Measurements from ENCODE around the gene TMEM178B. TPM values are rescaled to one million over a fixed set of nuclear protein-coding genes. Genes with fewer than 3 reads are reported as not detected.
A peak's percentile ranks its signal among the peaks of the same experiment; 100 is the strongest.

Gene TMEM178B
- polyA plus RNA-seq, 2 of the 4 experiments (the other 2 are of a cell fraction) = 0.88 to 0.93 TPM

DNA sequence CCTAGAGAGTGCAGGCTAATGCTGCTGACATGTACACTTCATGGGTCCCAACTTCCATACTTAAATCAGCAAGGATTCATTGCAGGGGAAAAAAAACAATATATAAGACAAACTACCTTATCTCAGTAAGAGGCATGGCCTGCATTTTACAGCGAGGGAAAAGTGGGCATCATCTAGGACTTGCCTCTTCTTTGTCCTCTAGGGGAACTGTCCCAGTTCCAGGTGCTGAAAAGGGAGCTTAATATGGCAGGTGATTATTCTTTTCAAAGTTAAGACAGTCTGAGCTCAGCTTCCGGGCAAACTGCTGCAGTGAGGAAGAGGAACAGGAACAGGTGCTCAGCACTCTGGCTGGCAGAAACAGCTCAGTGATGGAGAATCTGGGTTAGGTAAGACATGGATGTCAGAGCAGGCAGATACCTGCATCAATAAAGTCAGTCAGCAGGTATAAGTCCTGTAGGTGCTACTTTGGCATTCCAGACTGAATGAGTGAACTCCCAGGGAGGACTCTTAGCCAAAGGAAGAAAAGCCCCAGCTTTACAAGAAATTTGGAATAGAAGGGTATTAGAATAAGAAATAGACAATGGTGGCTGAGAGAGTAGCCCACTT is 147.2 kb downstream of the TMEM178B start:
- ATAC-seq (no peak), DNase-seq (ENCODE audit: low read depth in 1 of 2, low spot score in 1 of 2) (peak in 1 of 2 experiments; percentile 5), FAIRE-seq (no peak)
- H3K9me3 ChIP-seq = no peaks in the 10 kb centered on the region
- no peak overlapping the region for H3K27ac ChIP-seq
- POLR2A ChIA-PET = no interaction called here
- no peaks in the 10 kb centered on the region for H3K4me1 ChIP-seq
- H3K4me2 ChIP-seq = no peak overlapping the region
- H3K4me3 ChIP-seq = no peak overlapping the region
- WGBS (ENCODE audit: missing lambda C conversion rate) = 41% methylated on average over 2 of the region's 2 CpGs
- no peak for TF ChIP-seq ZNF302 (CRISPR knock-in tag; IDR thresholded peaks at IDR 0.05)
- TF ChIP-seq, protein P1, sequence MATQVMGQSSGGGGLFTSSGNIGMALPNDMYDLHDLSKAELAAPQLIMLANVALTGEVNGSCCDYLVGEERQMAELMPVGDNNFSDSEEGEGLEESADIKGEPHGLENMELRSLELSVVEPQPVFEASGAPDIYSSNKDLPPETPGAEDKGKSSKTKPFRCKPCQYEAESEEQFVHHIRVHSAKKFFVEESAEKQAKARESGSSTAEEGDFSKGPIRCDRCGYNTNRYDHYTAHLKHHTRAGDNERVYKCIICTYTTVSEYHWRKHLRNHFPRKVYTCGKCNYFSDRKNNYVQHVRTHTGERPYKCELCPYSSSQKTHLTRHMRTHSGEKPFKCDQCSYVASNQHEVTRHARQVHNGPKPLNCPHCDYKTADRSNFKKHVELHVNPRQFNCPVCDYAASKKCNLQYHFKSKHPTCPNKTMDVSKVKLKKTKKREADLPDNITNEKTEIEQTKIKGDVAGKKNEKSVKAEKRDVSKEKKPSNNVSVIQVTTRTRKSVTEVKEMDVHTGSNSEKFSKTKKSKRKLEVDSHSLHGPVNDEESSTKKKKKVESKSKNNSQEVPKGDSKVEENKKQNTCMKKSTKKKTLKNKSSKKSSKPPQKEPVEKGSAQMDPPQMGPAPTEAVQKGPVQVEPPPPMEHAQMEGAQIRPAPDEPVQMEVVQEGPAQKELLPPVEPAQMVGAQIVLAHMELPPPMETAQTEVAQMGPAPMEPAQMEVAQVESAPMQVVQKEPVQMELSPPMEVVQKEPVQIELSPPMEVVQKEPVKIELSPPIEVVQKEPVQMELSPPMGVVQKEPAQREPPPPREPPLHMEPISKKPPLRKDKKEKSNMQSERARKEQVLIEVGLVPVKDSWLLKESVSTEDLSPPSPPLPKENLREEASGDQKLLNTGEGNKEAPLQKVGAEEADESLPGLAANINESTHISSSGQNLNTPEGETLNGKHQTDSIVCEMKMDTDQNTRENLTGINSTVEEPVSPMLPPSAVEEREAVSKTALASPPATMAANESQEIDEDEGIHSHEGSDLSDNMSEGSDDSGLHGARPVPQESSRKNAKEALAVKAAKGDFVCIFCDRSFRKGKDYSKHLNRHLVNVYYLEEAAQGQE (IDR thresholded peaks at IDR 0.05) = peak; percentile 84
- CTCF ChIA-PET = interaction anchor here (1.2 kb wide), 1 partner anchor 216 kb away, joined by 3 read pairs; no protein-coding TSS in a partner anchor

DNA sequence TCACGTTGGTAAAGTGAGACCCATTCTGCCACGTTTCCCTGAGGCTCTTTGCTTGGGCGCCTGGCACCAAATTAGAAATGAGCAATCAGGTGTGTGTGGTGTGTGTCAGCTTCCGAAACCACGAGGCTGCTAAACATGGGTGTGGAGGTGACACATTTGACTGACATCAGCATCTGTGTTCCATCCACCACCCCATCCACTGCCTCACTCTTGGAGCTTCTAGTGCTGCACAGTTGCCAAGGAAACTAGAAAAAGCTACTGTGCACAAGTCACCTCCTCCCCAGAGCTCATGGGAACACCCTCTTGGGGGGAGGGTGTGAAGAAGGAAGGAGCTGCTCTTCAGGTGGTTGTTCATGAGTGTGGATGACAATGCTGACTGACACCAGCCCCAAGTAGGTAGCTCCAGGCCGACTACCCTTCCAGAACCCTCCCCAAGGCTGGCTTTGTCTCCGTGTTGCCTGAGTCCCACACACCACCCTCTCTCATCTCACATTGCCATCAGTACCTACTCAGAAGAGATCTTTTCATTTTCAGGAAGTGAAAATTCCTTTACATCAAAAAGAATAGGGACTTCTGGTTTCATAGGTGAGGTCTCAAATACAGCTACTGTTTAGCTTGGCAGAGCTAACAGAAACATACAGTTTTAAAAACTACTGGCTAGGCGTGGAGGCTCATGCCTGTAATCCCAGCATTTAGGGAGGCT is 152.2 kb downstream of the TMEM178B start:
- ChIA-PET CTCF (interaction anchor here (1.3 kb wide), 1 partner anchor 415 kb away, joined by 4 read pairs; no protein-coding TSS in a partner anchor), POLR2A (no interaction called here)
- H3K4me1 ChIP-seq = no peaks in the 10 kb centered on the region
- DNase-seq (ENCODE audit: low read depth in 1 of 2, low spot score in 1 of 2) (no peak), ATAC-seq (no peak), FAIRE-seq (no peak)
- no peak overlapping the region for H3K27ac ChIP-seq
- no peaks in the 10 kb centered on the region for H3K9me3 ChIP-seq
- 28% methylated on average over 8 of the region's 8 CpGs for WGBS (ENCODE audit: missing lambda C conversion rate)
- no peak overlapping the region for H3K4me2 ChIP-seq
- no peak overlapping the region for H3K4me3 ChIP-seq
- TF ChIP-seq MAFK (IDR thresholded peaks at IDR 0.05; ENCODE audit: partially characterized antibody) (no peak), CBX8 (IDR thresholded peaks at IDR 0.05) (no peak), ZFP36 (IDR thresholded peaks at IDR 0.05; ENCODE audit: borderline replicate concordance, partially characterized antibody) (no peak), EP300 (IDR thresholded peaks at IDR 0.05) (no peak), ZC3H11A (IDR thresholded peaks at IDR 0.05) (no peak), ATOH8 (CRISPR knock-in tag; IDR thresholded peaks at IDR 0.05; ENCODE audit: low read depth) (no peak), POLR2AphosphoS2 (conservative IDR thresholded peaks at IDR 0.05; ENCODE audit: low read length) (no peak), ZNF302 (CRISPR knock-in tag; IDR thresholded peaks at IDR 0.05) (no peak), MAZ (IDR thresholded peaks at IDR 0.05; ENCODE audit: borderline replicate concordance, low read depth, low read length) (no peak), PBX3 (IDR thresholded peaks at IDR 0.05) (no peak), HMGXB4 (CRISPR knock-in tag; IDR thresholded peaks at IDR 0.05; ENCODE audit: borderline replicate concordance) (no peak), MYC (IDR thresholded peaks at IDR 0.05; ENCODE audit: borderline replicate concordance, low read length) (no peak), JUNB (IDR thresholded peaks at IDR 0.05) (no peak), ESRRA (IDR thresholded peaks at IDR 0.05; ENCODE audit: borderline replicate concordance, low read length) (no peak)

All from A549 (cell line).